ENCODE results near the gene LY6G5C.

LY6G5C gene

DNA sequence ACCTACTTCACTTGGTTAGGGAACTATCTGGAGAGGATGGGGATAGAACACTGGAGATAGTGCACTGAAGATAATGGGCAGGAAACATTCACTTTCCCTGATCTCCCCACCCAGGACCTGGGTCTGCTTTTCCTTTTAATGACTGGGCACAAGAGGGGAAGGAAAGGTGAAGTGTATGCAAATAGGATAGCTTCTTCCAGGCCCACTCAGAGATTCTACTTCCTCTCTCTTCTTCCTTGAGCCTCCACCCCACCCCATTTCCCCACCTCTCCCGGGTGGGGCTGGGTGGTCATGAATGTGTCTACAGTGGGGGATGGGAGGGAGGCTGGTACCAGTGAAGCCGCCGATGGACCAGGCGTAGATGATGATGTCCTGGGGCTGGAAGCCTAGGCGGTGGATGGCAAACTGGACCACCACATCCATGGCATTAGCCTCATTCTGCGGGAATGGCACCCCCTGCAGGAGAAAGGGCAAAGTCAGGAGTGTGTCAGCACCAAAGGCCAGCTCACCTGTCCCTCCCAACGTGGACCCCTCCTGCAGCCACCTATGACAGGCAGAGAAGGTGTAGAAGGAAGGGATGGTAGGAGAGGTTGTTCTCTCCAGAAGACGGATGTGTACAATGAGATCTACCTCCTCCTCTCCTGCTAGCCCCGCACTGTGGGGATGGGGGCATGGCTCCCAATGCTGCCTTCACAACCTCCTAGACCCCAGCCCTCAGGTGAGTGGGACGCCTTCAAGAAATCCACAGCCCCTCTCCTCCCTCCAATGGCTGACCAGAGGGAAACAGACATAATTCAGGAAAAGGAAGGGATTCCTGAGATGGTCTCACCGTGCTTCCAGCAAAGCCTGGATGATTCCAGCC lies 8.6 kb upstream of the LY6G5C start:
- POLR2A ChIA-PET: interaction anchor here (0.9 to 6.3 kb wide), 4 partner anchors 13 to 138 kb away, joined by 3 to 30 read pairs (median 6); partner anchors contain the start of genes ABHD16A, C6orf47, HSPA1B and MSH5
- no peak for TF ChIP-seq NFRKB (IDR thresholded peaks at IDR 0.05)
- TF ChIP-seq ZNF384 (IDR thresholded peaks at IDR 0.05): no peak
- no peak for TF ChIP-seq ELF4 (IDR thresholded peaks at IDR 0.05)
- TF ChIP-seq LEF1 (IDR thresholded peaks at IDR 0.05; ENCODE audit: borderline replicate concordance): no peak
- TF ChIP-seq L3MBTL2 (conservative IDR thresholded peaks at IDR 0.05): no peak
- TF ChIP-seq, protein P1, sequence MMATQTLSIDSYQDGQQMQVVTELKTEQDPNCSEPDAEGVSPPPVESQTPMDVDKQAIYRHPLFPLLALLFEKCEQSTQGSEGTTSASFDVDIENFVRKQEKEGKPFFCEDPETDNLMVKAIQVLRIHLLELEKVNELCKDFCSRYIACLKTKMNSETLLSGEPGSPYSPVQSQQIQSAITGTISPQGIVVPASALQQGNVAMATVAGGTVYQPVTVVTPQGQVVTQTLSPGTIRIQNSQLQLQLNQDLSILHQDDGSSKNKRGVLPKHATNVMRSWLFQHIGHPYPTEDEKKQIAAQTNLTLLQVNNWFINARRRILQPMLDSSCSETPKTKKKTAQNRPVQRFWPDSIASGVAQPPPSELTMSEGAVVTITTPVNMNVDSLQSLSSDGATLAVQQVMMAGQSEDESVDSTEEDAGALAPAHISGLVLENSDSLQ (IDR thresholded peaks at IDR 0.05): no peak
- no peak for TF ChIP-seq FOXA1 (IDR thresholded peaks at IDR 0.05)
- DNase-seq (ENCODE audit: extremely low spot score): peak; percentile 42
- CTCF ChIA-PET: interaction anchor here (0.6 kb wide), 1 partner anchor 11 kb away, joined by 3 read pairs; no protein-coding TSS in a partner anchor

DNA sequence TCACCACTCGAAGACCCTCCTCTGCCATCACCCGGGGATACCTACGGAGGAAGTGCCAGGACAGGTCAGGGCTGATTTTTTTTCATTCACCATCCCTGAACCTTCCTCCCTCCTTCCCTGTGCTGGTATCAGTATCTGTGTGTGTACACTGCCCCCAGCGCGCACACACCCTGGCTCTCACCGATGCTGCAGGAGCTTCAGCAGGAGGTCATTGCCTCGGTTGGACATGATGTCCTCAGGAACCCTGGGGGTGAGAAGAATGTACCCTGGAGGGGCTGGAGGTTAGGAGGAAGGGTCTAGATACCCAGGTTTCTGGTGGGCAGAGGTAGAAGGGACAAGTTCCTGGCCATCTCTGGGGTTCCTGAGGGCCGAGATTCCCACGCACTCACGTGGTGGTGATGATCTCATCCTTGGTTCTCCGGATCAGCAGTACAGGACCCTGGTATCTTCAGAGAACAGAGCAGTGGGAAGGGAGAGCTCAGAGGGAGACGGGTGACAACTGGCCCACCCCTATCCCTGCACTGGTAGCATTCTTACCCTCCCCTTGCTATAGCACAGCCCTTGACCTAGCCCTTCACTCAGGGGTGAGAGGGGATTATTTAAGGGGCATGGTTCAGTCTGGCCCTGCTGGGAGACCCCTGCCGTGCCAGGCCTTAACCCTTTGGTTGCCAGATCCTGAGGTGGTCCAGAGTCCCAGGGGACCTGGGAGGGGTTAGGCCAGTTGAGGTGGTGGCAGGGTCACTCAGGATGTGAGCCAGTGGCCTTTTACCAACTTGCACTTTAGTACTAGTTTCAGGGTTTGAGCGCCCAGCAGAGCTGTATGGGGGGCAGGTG lies 7.2 kb upstream of the LY6G5C start:
- CTCF ChIA-PET: no interaction called here

DNA sequence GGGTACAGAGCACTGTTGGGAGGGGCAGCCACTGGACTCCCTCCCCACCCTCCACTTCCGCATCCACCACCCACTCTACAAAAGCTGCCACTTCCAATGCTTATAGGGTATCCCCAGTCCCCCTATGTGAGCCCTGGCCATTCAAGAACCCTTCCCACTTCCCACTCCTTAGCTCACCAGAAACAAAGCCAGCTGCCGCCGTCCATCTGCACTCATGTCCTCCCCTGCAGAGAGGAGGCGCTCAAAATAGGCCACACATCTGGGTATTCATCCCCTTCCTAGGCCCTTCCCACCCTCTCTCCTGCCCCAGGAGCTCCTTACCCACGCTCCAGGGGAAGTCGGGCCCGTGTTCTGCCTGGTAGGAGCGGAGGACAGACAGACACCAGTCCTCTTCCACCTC lies 6.5 kb upstream of the LY6G5C start:
- DNase-seq (ENCODE audit: extremely low spot score): no peak
- ChIA-PET POLR2A (interaction anchor here (1.9 kb wide), 1 partner anchor 16 kb away, joined by 6 read pairs; the partner anchor contains the start of gene ABHD16A), CTCF (interaction anchor here (0.5 kb wide), 1 partner anchor 144 kb away, joined by 3 read pairs; no protein-coding TSS in a partner anchor)
- no peak for TF ChIP-seq FOXA1 (IDR thresholded peaks at IDR 0.05)
- TF ChIP-seq LEF1 (IDR thresholded peaks at IDR 0.05; ENCODE audit: borderline replicate concordance): no peak
- no peak for TF ChIP-seq CTBP1 (IDR thresholded peaks at IDR 0.05; ENCODE audit: borderline replicate concordance)
- TF ChIP-seq, protein P1 (IDR thresholded peaks at IDR 0.05): no peak
- no peak for TF ChIP-seq L3MBTL2 (conservative IDR thresholded peaks at IDR 0.05)
- no peak for TF ChIP-seq ZNF384 (IDR thresholded peaks at IDR 0.05)
- TF ChIP-seq HDGF (IDR thresholded peaks at IDR 0.05; ENCODE audit: borderline replicate concordance): no peak
- no peak for TF ChIP-seq FOXK2 (IDR thresholded peaks at IDR 0.05)
- no peak for TF ChIP-seq NFRKB (IDR thresholded peaks at IDR 0.05)
- TF ChIP-seq SUZ12 (IDR thresholded peaks at IDR 0.05): no peak
- TF ChIP-seq ARNT (IDR thresholded peaks at IDR 0.05): no peak
- no peak for TF ChIP-seq SP1 (IDR thresholded peaks at IDR 0.05)

More for the DNA sequence above, 7.2 kb upstream of the LY6G5C start:
- no peak for DNase-seq (ENCODE audit: extremely low spot score)
- POLR2A ChIA-PET: interaction anchor here (1.7 to 1.9 kb wide), 2 partner anchors 15 to 52 kb away, joined by 6 to 7 read pairs; partner anchors contain the start of genes ABHD16A and MSH5
- TF ChIP-seq TARDBP (IDR thresholded peaks at IDR 0.05) (no peak), FOXK2 (IDR thresholded peaks at IDR 0.05) (no peak), HDGF (IDR thresholded peaks at IDR 0.05; ENCODE audit: borderline replicate concordance) (no peak), LEF1 (IDR thresholded peaks at IDR 0.05; ENCODE audit: borderline replicate concordance) (no peak), ZNF384 (IDR thresholded peaks at IDR 0.05) (no peak), FOXA1 (IDR thresholded peaks at IDR 0.05) (no peak), CTBP1 (IDR thresholded peaks at IDR 0.05; ENCODE audit: borderline replicate concordance) (no peak), SUZ12 (IDR thresholded peaks at IDR 0.05) (no peak), SP1 (IDR thresholded peaks at IDR 0.05) (no peak), FOXM1 (IDR thresholded peaks at IDR 0.05; ENCODE audit: borderline replicate concordance) (no peak), ARNT (IDR thresholded peaks at IDR 0.05) (no peak), ELF4 (IDR thresholded peaks at IDR 0.05) (no peak), L3MBTL2 (conservative IDR thresholded peaks at IDR 0.05) (no peak), NFRKB (IDR thresholded peaks at IDR 0.05) (no peak), BHLHE40 (IDR thresholded peaks at IDR 0.05; ENCODE audit: borderline replicate concordance) (no peak)
- TF ChIP-seq, protein P1 (IDR thresholded peaks at IDR 0.05): no peak

DNA sequence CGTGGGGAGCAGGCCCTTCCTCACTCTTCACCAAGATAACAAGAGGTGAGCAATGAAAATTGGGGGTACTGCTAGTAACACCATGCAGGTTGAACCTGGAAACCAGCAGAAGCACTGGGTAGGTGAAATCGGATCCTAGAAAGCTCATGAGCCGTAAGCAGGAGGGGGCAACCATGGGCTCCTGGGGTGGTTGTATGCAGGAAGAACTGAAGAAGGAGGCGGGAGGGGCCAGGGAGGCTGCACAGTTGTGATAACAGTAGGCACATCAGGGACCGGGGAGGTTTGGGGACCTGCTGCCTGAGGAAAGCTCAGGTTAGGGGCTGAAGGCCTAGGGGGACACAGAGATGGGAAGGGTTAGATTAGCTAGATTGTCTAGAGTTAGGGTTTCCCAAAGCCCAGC lies 5.6 kb upstream of the LY6G5C start:
- POLR2A ChIA-PET: interaction anchor here (1.9 kb wide), 1 partner anchor 16 kb away, joined by 6 read pairs; the partner anchor contains the start of gene ABHD16A
- no peak for DNase-seq (ENCODE audit: extremely low spot score)
- CTCF ChIA-PET: interaction anchor here (0.6 kb wide), 1 partner anchor 87 kb away, joined by 3 read pairs; no protein-coding TSS in a partner anchor
- TF ChIP-seq LEF1 (IDR thresholded peaks at IDR 0.05; ENCODE audit: borderline replicate concordance) (no peak), TARDBP (IDR thresholded peaks at IDR 0.05) (no peak), FOXA1 (IDR thresholded peaks at IDR 0.05) (no peak), BHLHE40 (IDR thresholded peaks at IDR 0.05; ENCODE audit: borderline replicate concordance) (no peak), FOXK2 (IDR thresholded peaks at IDR 0.05) (no peak), ARNT (IDR thresholded peaks at IDR 0.05) (no peak), SP1 (IDR thresholded peaks at IDR 0.05) (no peak), HDGF (IDR thresholded peaks at IDR 0.05; ENCODE audit: borderline replicate concordance) (no peak), L3MBTL2 (conservative IDR thresholded peaks at IDR 0.05) (no peak), CTBP1 (IDR thresholded peaks at IDR 0.05; ENCODE audit: borderline replicate concordance) (no peak), FOXM1 (IDR thresholded peaks at IDR 0.05; ENCODE audit: borderline replicate concordance) (no peak)
- TF ChIP-seq, protein P1 (IDR thresholded peaks at IDR 0.05): no peak

All from HEK293T (cell line).